GM19455 (cell line): ENCODE measurements around the gene KCNAB2.

Experiments used
- ATAC-seq: cut with Tn5 transposase; IDR thresholded peaks from one replicate; pipeline ENCODE4 v1.9.1; 2021; ENCODE audit not compliant: unreplicated experiment

Gene KCNAB2

DNA sequence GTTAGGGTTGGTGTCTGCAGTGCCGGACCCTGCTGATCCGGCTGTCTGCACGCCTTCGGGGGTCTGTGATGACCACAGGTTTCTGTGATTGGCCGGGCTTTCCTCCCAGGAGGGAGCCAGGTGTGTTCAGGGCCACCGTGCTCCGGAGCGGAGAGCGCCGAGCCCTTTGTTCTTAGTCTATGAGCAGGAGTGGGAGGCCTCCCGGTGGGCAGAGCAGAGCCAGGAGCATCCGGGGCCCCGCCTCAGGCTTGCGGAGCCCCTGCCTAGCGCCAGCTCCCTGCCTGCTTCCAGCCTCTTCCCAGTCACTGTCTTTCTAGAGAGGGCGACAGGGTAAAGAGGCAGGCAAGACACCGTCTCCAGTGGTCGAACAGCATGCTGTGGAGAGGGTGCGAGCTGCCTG, 31.8 kb downstream of the KCNAB2 start:
- ATAC-seq, result no peak

DNA sequence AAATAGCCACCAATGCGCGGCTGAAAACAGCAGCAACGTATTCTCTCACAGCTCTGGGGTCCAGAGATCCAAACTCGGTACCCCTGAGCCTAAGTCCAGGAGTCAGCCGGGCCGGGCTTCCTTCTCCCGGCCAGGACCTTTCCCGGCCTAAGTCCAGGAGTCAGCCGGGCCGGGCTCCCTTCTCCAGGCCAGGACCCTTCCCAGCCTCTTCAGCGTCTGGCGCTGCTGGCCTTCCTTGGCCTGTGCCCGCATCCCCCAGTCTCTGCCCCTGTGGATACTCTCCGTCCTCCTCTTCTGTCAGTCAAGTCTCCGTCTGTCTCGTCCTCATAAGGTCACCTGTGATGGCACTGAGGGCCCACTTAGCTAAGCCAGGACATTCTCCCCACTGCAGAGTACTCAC, 32.2 kb downstream of the KCNAB2 start:
- ATAC-seq, result no peak

DNA sequence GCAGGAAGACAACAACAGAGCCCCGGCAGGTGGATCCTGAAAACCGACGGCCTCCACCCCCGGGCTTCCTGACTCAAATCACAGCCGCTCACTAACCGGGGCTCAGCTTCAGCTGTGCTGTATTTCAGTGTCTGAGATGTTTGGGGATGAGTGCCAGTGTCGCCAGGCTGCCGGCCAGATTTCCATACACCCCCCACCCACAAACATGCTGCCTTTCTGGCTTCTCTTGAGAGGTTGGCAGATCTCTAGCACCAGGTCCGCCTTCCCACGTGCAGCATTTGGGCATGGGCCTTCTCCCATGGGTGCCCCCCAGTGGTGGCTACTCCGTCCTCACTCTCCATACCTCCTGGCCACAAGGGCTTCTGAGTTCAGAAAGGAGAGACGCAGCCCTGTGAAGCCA, 34.8 kb downstream of the KCNAB2 start:
- no peak for ATAC-seq

DNA sequence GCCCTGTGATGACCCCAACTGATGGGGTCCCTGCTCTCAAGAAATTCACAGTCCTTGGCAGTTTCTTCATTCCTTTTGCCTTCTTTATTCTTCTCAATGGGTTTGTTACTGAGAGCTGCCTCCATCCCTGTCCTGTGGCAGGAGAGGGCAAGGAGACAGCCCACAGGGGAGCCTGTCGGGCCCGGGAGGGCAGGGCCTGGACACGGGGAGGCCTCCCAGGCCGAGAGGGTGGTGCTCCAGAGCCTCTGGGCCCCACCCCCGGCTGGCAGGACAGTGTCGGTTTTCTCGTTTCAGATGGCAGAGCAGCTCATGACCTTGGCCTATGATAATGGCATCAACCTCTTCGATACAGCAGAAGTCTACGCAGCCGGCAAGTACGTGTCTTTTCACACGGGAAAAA, 36.2 kb downstream of the KCNAB2 start:
- ATAC-seq, result no peak

DNA sequence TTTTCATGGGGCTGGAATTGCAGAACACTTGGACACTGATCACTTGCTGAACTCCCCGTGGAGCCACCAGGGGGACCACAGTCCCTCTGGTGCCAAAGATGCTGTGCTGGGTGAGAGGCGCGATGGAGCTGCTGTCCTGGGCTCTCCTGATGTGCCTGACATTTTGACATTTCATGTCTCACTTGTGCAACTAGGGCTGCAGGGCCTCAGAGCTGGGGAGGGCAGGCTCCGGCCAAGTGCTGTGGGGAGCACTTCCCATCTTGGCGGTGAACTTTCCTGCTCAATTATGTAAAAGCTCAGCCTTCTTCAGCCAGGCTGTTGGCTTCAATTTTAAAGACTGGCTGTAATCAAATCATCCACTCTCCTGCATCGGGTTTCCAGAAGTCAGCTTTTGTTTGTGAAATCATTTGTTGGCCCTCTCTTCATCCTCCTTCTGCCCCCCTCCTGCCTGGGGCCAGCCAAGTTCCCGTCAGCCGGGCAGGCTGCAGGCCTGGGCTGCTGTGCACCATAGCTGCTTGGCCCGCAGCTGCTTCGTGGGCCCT, 36.8 kb downstream of the KCNAB2 start:
- ATAC-seq, result no peak

DNA sequence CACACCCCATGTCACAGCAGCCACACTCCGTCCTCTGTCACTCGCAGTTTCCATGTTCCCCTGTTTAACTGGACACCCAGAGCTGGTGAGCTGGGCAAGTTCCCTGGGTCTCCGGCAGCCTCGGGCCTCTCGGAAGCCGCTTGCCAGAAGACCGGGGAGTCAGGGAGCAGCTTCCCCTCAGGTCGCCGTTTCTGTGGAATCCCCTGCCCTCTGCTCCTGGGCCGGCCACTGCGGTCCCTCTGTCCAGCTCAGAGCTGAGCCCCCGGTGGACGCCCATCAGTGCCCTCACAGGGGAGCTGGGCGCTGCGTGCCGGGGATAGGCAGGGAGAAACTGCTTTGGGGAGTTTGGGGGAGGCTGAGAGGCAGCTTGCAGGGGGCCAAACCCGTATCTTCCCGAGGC, 37.7 kb downstream of the KCNAB2 start:
- ATAC-seq, result no peak

DNA sequence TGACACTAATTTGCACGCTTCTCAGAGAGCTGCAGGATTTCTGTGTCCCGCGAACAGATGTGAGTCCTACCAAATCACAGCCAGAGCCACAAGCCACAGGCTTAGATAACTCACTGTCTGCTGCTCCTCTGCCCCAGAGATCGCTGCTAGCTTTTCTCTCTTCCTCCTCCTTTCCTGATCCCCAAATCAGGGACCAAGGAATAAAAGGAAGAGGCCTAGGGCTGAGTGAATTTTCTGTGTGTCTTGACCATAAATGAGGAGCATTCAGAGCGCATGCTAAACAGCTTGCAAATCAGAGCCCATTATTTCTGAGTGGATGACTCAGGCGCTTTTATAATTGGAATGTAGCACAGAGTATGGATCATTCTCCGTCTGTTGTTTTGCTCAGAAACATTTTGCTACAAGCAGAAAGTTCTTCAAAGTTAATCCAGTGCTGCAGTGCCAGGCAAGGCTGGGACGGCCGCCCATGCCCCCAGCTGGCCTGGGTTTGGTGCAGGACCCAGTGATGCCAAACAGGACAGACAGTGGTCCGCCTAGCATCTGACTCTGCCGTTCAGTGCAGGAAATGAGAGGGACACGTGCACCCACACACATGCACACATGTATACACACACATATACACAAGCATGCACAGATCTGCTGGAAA, 38.2 kb downstream of the KCNAB2 start:
- ATAC-seq, result no peak

DNA sequence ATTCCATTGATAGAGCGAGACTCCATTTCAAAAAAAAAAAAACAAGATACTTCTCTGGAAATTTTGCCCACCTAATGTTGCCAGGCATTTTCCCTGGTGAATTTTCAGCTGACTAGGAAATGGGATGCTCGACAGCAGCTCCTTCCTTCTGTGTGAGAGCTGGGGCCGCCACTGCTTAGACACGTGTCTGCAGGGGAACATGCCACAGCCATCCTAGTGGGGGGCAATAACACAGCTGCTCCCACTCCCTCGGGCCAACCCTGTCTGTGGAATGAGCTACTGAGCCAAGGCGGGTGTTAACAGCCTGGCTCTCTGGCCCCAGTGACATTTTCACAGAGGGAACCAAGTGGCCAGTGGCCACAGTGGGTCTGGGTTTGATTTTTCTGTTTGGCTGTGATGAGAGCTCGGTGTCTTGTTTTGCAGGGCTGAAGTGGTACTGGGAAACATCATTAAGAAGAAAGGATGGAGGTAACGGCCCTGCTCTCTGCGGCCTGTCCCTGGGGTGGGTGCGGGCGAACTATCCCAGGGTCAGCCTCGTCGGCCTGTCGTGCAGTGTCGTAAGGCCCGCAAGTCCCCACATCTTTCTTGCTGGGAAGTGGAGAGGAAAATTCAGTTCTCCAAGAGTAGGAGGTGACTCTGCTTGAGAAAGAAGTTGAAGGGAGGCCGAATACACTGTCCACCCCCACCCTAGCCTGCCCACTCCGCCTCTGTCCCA, 39.2 kb downstream of the KCNAB2 start:
- ATAC-seq, result no peak

DNA sequence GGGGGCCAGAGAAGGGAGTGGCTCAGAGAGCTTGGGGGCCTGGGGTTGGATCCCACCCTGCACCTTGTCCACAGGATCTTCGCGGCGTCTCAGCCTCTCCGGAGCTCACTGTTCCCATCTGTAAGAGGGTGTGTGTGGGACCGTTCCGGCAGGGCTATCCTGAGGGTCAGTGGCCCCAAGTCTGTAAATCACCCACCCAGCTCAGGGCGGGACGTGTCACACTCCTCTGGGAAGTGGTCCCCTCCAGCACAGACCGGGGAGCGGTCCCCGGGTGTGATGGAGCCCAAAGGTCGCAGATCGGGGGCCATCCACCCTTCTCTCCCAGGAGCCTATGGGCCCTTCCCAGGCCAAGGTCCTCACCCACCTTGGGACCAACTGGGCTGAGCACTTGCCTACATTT, 40.0 kb downstream of the KCNAB2 start:
- no peak for ATAC-seq

DNA sequence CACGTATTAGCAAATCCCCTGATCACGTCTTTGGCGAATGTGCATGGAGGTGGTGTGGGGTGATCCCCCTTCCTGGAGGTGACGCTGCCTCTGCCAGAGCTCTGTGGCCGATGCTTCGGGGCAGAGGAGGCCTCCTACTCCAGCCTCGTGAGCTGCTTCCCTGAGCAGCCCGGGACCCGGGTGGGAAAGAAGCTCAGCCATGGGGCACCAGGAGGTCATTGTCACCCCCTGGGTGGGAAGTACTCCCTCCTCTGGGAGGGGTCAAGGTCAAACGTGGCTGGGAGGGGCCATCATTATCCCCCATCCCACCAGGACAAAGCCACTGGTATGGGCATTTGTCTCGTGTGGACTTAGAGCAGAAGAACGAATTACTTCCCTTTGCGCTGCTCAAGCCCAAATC, 40.7 kb downstream of the KCNAB2 start:
- ATAC-seq, result no peak

DNA sequence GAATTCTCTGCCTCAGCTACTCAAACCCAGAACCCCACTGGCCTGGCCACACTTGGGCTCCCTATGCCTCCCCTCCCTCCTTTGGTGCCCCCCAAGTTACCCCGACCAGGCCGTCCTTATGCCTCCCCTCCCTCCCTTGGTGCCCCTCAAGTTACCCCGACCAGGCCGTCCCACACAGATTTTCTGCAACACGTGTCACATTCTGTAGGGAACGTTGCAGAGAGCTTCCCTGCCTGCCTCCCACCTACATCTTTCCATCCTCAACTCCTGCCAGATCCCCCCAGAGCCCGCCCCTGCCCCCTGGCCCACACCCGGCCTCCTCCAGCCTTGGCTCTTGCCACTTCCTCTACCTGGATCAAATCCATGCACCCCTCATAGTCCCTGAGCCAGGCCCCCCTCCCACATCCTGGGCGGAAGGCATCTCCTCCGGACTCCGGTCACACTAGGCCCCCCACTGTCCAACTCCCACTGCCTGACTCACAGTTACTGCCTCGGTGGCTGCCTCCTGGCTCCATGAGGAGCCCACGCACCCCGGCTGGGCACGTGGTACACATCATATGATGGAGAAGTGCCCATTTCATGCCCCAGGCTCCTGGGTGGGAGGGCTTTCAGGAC, 41.2 kb downstream of the KCNAB2 start:
- no peak for ATAC-seq

DNA sequence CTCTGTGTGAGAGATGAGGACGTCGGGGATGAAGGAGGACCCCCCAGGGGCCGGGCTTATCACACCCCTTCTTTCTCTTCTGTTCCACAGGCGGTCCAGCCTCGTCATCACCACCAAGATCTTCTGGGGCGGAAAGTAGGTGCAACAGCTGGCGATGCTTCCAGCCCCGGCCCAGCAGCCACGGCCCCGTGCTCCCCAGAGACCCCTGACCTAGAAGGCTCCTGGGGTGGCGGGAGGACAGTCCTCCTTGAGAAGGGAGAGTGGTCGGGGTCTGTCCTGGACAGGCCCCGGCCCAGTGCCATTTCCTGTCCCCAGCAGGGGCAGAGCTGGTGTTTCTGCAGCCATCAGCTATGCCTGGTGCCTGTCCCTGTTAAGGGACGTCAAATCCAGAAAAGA, 41.7 kb downstream of the KCNAB2 start:
- ATAC-seq, result no peak

DNA sequence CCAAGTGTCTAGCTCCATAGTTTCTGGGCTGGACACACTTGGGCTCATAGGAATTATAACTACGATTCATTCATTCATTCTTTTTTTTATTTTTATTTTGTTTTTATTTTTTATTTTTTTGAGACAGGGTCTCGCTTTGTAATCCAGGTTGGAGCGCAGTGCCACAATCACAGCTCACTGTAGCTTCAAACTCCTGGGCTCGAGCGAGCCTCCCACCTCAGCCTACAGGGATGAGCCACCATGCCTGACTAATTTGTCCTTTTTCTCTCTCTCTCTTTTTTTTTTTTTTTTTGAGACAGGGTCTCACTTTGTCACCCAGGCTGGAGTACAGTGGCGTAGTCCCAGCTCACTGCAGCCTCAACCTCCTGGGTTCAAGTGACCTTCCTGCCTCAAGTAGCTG, 42.3 kb downstream of the KCNAB2 start:
- ATAC-seq, result no peak

DNA sequence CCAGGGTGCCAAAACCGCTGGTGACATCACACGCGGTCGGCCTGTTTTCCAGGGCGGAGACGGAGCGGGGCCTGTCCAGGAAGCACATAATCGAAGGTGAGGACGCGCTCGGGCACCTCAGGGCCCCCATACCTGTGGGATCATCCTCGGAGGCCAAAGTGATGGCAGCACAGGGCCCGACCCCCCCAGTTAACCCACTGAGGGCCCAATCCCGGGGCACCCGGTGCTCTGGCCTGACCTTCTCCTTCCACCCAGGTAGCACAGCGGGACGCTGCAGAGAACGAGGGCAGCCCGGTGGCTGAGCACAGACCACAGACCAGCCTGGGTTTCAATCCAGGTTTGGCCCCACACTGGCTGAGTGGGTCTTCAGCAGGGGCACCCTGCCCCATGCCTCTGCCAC, 43.3 kb downstream of the KCNAB2 start:
- no peak for ATAC-seq

DNA sequence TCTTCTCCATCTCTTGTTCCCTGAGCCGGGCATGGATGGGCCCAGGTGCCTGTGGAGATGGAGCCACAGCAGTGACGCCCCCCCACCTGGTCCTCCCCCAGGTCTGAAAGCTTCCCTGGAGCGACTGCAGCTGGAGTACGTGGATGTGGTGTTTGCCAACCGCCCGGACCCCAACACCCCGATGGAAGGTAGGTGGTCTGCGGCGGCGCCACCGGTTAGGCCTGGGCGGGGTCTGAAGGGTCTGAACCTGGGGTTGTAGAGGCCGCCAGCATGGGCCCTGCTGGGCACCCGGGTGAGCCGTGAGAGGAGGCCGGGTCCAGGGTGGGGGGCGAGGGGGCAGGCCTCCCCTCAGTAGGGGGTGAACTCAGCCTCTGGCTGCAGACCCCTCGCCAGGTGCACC, 44.6 kb downstream of the KCNAB2 start:
- no peak for ATAC-seq

DNA sequence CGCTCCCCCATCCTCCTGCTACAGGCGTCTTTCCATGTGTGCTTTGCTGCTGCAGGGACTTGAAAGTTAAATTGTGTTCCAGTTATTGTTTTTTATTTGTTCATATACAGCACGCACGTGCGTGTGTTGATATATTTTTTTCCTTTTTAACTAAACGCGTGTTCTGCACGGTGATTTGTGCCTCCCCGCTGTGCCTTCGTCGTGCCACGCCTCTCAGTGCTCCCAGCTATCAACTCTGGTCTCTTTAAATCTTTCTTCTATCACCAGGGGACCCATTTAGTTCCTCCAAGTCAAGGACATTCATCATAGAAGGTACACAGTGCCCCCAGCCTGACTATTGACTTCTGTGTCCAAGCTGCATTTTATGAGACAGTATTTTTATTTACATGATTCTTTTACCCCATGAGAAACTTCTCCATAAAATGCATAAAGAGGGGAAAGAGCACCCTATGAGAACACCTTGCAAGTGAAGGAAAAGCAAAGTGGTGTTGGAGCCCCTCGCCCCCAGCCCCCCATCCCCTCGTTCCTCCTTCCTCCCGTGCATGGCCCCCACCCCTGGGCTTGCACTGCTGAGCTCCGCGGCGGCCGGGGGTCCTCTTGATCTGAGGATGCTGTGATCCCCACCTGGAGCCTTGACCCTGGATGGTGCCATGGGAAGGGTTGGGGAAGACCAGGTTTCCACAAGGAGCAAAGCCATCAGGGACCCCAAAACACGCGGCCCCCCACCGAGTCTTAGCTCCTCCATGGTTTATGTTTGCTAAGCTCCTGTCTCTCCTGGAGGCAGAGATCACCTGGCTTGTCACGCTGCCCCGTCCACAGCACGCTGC, 45.5 kb downstream of the KCNAB2 start:
- ATAC-seq, result no peak

DNA sequence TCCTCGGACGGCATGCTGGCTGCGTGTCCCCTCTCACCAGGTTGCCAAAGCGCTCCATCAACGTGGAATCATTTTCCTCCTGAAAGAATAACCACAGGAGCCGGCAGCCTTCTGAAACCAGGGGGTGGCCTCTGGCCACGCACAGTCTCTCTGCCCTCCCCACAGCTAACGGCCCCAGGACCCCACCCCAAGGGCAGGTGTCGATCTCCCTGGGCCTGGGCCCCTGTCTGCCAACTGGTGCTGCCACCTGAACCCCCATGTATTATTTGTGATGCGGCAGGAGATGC, 46.1 kb downstream of the KCNAB2 start:
- no peak for ATAC-seq

DNA sequence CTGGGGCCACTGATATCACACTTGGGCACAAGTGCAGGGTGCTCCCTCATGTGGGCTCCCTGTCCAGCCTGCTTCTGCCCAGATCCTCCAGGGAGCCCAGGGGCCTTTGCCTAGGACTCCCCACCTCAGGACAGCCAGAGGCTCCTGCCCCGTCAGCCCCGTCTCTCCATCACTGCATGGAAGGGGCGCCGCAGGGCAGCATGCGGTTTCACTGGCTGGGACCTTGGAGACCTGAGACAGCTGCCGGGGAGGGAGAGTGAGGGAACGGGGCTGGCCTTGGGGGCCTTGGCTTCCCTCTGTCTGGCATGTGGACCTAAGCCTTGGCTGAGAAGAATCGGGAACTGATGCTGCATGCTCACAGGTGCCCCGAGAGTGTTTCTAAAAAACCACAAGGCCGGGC, 46.5 kb downstream of the KCNAB2 start:
- no peak for ATAC-seq

DNA sequence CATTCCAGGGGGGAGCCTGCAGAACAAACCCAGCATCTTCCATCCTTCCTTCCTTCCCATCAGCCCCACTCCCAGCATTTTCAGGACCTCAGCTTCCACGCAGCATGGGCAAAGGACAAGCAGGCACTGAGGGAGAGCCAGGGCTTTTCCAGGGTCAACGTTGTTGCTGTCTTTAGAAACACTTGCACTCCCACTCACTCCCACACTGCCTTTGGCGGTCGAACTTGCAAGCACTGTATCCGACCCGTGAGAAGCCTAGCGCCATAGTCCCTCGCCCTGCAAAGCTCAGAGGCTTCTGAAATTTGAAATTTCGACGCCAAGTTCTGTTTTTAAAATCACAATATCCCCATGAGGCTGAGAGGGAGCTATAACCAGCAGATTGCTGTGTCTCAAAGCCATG, 47.4 kb downstream of the KCNAB2 start:
- ATAC-seq, result no peak

DNA sequence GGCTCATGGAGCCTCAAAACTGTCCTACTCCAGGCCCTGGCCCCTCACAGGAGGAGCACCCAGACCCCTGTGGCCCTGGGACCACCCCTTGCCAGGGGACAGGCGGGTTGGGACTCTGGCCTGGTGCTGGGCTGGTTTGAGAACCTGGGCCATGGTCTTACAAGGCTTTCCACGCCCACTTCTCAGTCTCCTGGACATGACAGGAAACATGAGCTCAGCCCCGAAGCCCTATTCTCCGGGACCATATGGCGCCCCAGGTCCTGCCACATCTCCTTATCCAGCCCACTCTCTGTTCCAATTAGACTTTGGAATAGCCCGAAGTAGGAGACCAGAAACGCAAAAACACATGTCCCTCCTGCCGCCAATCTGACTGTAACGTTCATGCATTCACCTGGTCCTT, 47.9 kb downstream of the KCNAB2 start:
- no peak for ATAC-seq

DNA sequence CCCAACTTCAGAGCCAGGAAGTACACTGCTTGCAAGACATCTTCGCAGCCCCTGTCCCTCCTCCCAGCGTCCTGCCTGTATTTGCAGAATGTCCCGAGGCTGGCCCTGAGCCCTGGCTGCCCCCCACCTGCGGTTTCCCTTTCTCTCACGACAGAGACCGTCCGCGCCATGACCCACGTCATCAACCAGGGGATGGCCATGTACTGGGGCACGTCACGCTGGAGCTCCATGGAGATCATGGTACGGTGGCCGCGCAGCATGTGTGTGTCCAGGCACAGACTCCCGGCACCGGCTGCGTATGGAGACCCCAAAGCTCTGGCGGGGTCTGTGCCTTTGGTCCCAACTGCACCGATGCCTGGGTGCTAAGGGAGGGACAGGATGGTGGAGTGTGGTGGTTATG, 48.6 kb downstream of the KCNAB2 start:
- no peak for ATAC-seq
